T-cell (primary cell): ENCODE data around the gene LRP1. TPM values are rescaled to one million over a fixed set of nuclear protein-coding genes. Genes with fewer than 3 reads are reported as not detected.

Experiments used
- ATAC-seq, 4 experiments: fragments of 200-7000 bp in 3 of 4; fragments of 150-1000 bp in 1 of 4; cut with Tn5 transposase; replicated peaks in 1 of 4; 1 replicate in 3 of 4; 2 replicates in 1 of 4; pipeline ENCODE4 v1.10.0; 2021; ENCODE audit warnings: moderate library complexity in 3 of 4, mild to moderate bottlenecking in 2 of 4, moderate number of reproducible peaks in 1 of 4
- CTCF ChIA-PET, 2 donors: fragments of 300-600 bp; sonication (Branson Sonifier 250); formaldehyde crosslinking; loops; one replicate each; lab custom pipeline; 2022; ENCODE audit warnings: antibody characterized with exemption in 2 of 2; lab: Charles Lee
- POLR2A ChIA-PET, 2 donors: fragments of 300-600 bp; sonication (Branson Sonifier 250); formaldehyde crosslinking; loops; one replicate each; lab custom pipeline; 2022; ENCODE audit warnings: antibody characterized with exemption in 2 of 2; lab: Charles Lee
- DNase-seq, 35 experiments: peaks; one replicate each; pipeline versions ENCODE4 v3.0.0 to v3.0.0-alpha.2; 2013 to 2023
- H3K27ac ChIP-seq: one replicate; pipeline ENCODE4 v1.5.1; 2013; ENCODE audit warnings: low read length
- H3K27me3 ChIP-seq, 2 experiments: replicated peaks in 1 of 2; 1 replicate in 1 of 2; 2 replicates in 1 of 2; pipeline versions ENCODE4 v1.6.1 to v1.7.0; 2013; ENCODE audit warnings: low read length in 1 of 2, mixed read lengths in 1 of 2; ENCODE audit not compliant: control insufficient read depth in 2 of 2, insufficient read depth in 2 of 2; ENCODE audit errors: extremely low read depth in 1 of 2
- H3K36me3 ChIP-seq, 2 donors: 1 replicate in 1 of 2; 2 replicates in 1 of 2; pipeline versions ENCODE4 v1.6.1 to v1.7.0; 2013; ENCODE audit warnings: low read length in 1 of 2; ENCODE audit not compliant: control insufficient read depth in 2 of 2, insufficient read depth in 1 of 2; ENCODE audit errors: extremely low read depth in 1 of 2
- H3K4me1 ChIP-seq, 2 experiments: 1 replicate in 1 of 2; 2 replicates in 1 of 2; pipeline versions ENCODE4 v1.6.1 to v1.7.0; 2013; ENCODE audit warnings: low read length in 2 of 2, mixed read lengths in 1 of 2; ENCODE audit not compliant: insufficient read depth in 2 of 2, control insufficient read depth in 1 of 2; ENCODE audit errors: extremely low read depth in 1 of 2
- H3K4me3 ChIP-seq, 2 donors: 1 replicate in 1 of 2; 2 replicates in 1 of 2; pipeline versions ENCODE4 v1.5.1 to v1.7.0; 2013; ENCODE audit warnings: mild to moderate bottlenecking in 2 of 2, low read length in 1 of 2, moderate library complexity in 1 of 2; ENCODE audit not compliant: control insufficient read depth in 1 of 2; ENCODE audit errors: extremely low read depth in 1 of 2
- H3K9me3 ChIP-seq: 2 replicates; pipeline ENCODE4 v1.7.0; 2013
- H3K27ac Mint-ChIP-seq, 2 donors: one replicate each; pipeline ENCODE4 v1.8.0; 2020 to 2021; ENCODE audit warnings: mild to moderate bottlenecking in 2 of 2, mixed read lengths in 2 of 2
- H3K27me3 Mint-ChIP-seq, 2 donors: one replicate each; pipeline ENCODE4 v1.8.0; 2021 to 2022; ENCODE audit warnings: mixed read lengths in 2 of 2
- H3K36me3 Mint-ChIP-seq: one replicate; pipeline ENCODE4 v1.8.0; 2021; ENCODE audit warnings: mixed read lengths
- H3K4me1 Mint-ChIP-seq, 3 donors: one replicate each; pipeline ENCODE4 v1.8.0; 2020 to 2022; ENCODE audit warnings: mixed read lengths in 3 of 3, mild to moderate bottlenecking in 1 of 3
- H3K4me3 Mint-ChIP-seq, 3 donors: one replicate each; pipeline ENCODE4 v1.8.0; 2020 to 2022; ENCODE audit warnings: mild to moderate bottlenecking in 3 of 3, mixed read lengths in 3 of 3, moderate library complexity in 3 of 3
- H3K9me3 Mint-ChIP-seq, 3 donors: one replicate each; pipeline ENCODE4 v1.8.0; 2020 to 2022; ENCODE audit warnings: mixed read lengths in 3 of 3
- WGBS: methylation state at CpG from one replicate; pipeline ENCODE4 v1.1.5; 2013; ENCODE audit warnings: missing lambda C conversion rate; ENCODE audit not compliant: insufficient coverage; 5-methylcytosine and 5-hydroxymethylcytosine counted together
- total RNA-seq, 35 experiments: library from RNA in 6 of 35; stranded (reverse) in 6 of 35; fragments of 120-200 nt in 1 of 35; gene quantifications; one replicate each; pipeline versions ENCODE4 v1.2.1 to v1.2.4 and lab custom pipeline; 2013 to 2026

LRP1 gene
- total RNA-seq, 5 donors from 2014 or later (not counting 1 experiment from before 2014, with no cell fraction given), result 5.9 to 8.1 (median 7.7) TPM

DNA sequence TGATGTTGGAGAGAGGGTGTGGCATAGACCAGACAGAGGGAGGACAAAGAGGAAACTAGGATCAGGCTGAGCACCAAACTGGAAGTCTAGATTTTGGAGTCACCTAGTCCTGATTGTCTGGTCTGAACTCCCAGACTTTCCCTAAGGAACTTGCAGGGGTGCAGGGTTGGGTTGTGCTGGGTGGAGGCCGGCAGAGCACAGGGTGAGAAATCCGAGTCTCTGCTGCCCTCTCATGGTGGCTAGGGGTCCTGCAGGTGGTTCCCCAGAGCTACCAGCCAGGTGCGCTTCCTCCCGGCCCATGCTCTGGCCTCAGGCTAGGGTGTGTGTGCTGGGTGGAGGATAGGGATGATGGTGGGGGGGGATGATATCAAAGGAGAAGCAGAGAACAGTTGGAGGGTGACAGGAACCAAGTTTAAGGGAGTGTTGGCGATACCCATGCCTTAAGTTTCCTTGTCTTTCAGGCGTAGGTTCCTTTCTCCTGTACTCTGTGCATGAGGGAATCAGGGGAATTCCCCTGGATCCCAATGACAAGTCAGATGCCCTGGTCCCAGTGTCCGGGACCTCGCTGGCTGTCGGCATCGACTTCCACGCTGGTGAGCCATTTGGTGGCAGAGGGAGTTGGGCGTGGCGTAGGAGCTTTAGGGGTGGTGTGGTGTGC lies 54.8 kb downstream of the LRP1 start:
- no peak overlapping the region for H3K4me3 Mint-ChIP-seq
- no peaks in the 10 kb centered on the region for H3K36me3 ChIP-seq
- H3K4me1 Mint-ChIP-seq, result peaks cover 0 to 4% (median 2%) of the 10 kb centered on the region in 3 donors
- no peaks in the 10 kb centered on the region for H3K9me3 Mint-ChIP-seq
- peak; percentile 47 to 87 (median 74) for DNase-seq
- ATAC-seq, result peak; percentile 96 to 99 (median 98)
- no peak overlapping the region for H3K4me3 ChIP-seq
- 44% methylated on average over 6 of the region's 13 CpGs for WGBS
- H3K27me3 ChIP-seq, result peaks cover 0 to 3% of the 10 kb centered on the region in 2 experiments
- ChIA-PET POLR2A (no interaction called here), CTCF (interaction anchor here (0.7 to 2.7 kb wide), 9 partner anchors 28 to 152 kb away, joined by 3 to 25 read pairs (median 5); partner anchors contain the start of gene LRP1 (in 1 of the 2))
- H3K27me3 Mint-ChIP-seq, result no peaks in the 10 kb centered on the region
- H3K4me1 ChIP-seq, result peaks cover 0 to 6% of the 10 kb centered on the region in 2 experiments
- H3K9me3 ChIP-seq, result no peaks in the 10 kb centered on the region
- no peak overlapping the region for H3K27ac Mint-ChIP-seq
- no peaks in the 10 kb centered on the region for H3K36me3 Mint-ChIP-seq
- no peak overlapping the region for H3K27ac ChIP-seq

DNA sequence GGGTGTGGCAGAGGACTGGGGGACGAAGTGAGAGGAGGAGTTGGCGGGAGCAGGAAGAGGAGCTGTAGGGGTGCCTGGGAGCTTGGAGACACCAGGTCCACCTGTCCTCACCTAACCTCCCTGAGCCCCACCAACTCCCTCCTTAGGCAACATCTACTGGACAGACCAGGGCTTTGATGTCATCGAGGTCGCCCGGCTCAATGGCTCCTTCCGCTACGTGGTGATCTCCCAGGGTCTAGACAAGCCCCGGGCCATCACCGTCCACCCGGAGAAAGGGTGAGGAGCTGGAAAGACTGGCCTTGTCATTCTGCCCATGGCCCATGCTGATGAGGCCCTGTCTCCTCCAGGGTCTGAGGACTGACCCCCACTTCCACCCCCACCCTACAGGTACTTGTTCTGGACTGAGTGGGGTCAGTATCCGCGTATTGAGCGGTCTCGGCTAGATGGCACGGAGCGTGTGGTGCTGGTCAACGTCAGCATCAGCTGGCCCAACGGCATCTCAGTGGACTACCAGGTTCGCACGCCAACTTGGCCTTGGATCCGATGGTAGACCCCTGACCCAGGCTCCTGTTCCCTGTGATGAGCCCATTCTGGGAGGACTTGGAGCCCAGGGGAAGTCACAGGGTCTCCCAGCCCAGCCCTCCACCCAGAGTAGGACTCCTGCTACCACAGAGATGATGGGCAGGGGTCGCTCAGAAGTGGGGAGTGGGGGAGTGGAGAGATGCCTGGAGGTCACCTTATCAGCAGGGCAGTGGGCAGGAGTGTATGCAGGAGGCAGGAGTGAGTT lies 55.8 kb downstream of the LRP1 start:
- peaks cover 0 to 3% of the 10 kb centered on the region in 2 experiments for H3K27me3 ChIP-seq
- Mint-ChIP-seq H3K9me3 (no peaks in the 10 kb centered on the region), H3K27ac (no peak overlapping the region), H3K4me1 (peaks cover 0 to 4% (median 2%) of the 10 kb centered on the region in 3 donors), H3K27me3 (no peaks in the 10 kb centered on the region), H3K36me3 (no peaks in the 10 kb centered on the region), H3K4me3 (no peak overlapping the region)
- H3K9me3 ChIP-seq, result no peaks in the 10 kb centered on the region
- ATAC-seq, result no peak
- no peak overlapping the region for H3K4me3 ChIP-seq
- ChIA-PET CTCF (interaction anchor here in 1 of 2 donors (0.6 to 0.8 kb wide), 2 partner anchors 30 to 60 kb away, joined by 3 read pairs; no protein-coding TSS in a partner anchor), POLR2A (no interaction called here)
- peaks cover 0 to 6% of the 10 kb centered on the region in 2 experiments for H3K4me1 ChIP-seq
- no peak overlapping the region for H3K27ac ChIP-seq
- H3K36me3 ChIP-seq, result no peaks in the 10 kb centered on the region
- 92% methylated on average over 19 of the region's 22 CpGs for WGBS
- DNase-seq, result no peak

DNA sequence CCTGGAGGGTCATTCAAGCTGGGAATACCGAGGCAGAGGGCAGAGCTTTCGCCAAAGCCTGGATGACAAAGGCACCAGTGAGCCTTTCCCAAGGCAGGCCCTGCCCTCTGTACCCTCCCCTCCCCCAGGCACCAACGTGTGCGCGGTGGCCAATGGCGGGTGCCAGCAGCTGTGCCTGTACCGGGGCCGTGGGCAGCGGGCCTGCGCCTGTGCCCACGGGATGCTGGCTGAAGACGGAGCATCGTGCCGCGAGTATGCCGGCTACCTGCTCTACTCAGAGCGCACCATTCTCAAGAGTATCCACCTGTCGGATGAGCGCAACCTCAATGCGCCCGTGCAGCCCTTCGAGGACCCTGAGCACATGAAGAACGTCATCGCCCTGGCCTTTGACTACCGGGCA lies 57.1 kb downstream of the LRP1 start:
- H3K9me3 Mint-ChIP-seq, result no peaks in the 10 kb centered on the region
- no peaks in the 10 kb centered on the region for H3K36me3 Mint-ChIP-seq
- 86% methylated on average over 25 of the region's 25 CpGs for WGBS
- POLR2A ChIA-PET, result no interaction called here
- Histone ChIP-seq H3K4me1 (peaks cover 0 to 6% of the 10 kb centered on the region in 2 experiments), H3K4me3 (no peak overlapping the region), H3K27ac (no peak overlapping the region), H3K27me3 (peaks cover 0 to 3% of the 10 kb centered on the region in 2 experiments), H3K9me3 (no peaks in the 10 kb centered on the region), H3K36me3 (no peaks in the 10 kb centered on the region)
- CTCF ChIA-PET, result no interaction called here
- no peak overlapping the region for H3K27ac Mint-ChIP-seq
- DNase-seq (no peak), ATAC-seq (no peak)
- no peaks in the 10 kb centered on the region for H3K27me3 Mint-ChIP-seq
- H3K4me1 Mint-ChIP-seq, result peaks cover 0 to 4% (median 2%) of the 10 kb centered on the region in 3 donors
- no peak overlapping the region for H3K4me3 Mint-ChIP-seq

DNA sequence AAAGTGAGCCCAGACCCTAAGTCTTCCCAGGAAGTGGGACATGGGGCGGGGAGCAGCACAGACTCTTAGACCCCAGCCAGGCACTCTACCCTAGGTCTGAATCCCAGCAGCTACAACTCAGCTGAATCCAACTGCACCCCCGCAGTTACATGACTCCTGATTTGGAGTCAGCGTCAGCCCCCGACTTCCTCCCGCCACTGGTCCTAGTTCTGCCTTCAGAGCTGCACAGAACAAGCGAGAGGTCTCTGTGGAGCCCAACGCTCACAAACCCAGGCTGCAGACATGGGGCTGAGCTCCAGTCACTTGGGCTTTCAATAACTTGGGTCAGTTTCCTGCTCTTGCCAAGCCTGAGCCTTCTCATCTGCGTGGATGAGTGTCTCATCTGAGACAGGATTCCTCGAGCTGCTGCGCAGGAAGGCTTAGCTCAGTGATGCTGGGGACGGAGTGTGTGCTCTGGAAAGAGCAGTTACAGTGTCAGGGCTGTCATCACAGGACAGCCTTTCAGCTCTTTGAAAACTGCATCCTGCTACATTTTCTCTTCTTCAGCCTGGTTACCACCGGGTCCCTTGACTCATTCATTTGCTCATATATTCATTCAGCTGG lies 57.7 kb downstream of the LRP1 start:
- POLR2A ChIA-PET, result no interaction called here
- Mint-ChIP-seq H3K4me1 (peaks cover 0 to 4% (median 2%) of the 10 kb centered on the region in 3 donors), H3K9me3 (no peaks in the 10 kb centered on the region), H3K27me3 (no peaks in the 10 kb centered on the region), H3K27ac (no peak overlapping the region), H3K36me3 (no peaks in the 10 kb centered on the region), H3K4me3 (no peak overlapping the region)
- DNase-seq, result no peak
- Histone ChIP-seq H3K9me3 (no peaks in the 10 kb centered on the region), H3K4me1 (peaks cover 0 to 6% of the 10 kb centered on the region in 2 experiments), H3K27ac (no peak overlapping the region), H3K4me3 (no peak overlapping the region), H3K36me3 (no peaks in the 10 kb centered on the region), H3K27me3 (peaks cover 0 to 3% of the 10 kb centered on the region in 2 experiments)
- CTCF ChIA-PET, result no interaction called here
- ATAC-seq, result no peak
- WGBS, result 87% methylated on average over 12 of the region's 12 CpGs

DNA sequence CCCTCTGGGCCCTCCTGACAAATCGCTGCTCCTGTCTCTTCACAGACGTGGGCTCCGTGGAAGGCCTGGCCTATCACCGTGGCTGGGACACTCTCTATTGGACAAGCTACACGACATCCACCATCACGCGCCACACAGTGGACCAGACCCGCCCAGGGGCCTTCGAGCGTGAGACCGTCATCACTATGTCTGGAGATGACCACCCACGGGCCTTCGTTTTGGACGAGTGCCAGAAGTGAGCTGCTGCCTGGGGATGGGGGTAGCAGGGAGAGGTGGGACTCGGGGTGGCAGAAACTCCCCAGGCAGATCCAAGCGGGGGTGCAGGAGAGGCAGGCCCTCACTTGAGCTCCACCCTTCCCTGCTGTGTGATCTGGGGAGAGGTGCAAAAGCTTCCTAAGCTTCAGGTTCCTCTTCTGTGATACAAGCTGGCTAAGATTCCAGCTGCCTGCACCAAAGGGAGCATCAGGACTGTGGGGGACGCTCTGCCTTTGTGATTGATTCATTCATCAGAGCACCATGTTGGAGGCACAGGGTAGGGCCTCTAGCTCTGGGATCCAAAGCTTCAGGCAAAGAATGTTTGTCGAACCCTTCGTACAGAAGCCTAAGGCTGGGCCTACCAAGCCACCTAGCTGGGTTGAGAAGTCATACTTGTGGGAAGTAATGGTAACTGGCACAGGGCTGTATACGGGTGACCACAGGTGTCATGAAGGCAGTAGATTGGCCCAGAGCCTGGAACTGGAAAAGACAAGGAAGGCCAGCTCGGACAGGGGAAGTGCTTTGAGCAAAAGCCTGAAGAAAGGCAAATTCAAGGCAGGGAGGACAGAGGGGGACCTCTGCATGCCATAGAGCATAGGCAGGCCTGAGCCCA lies 59.2 kb downstream of the LRP1 start:
- 80% methylated on average over 17 of the region's 21 CpGs for WGBS
- Histone ChIP-seq H3K4me3 (no peak overlapping the region), H3K4me1 (peaks cover 0 to 6% of the 10 kb centered on the region in 2 experiments), H3K9me3 (no peaks in the 10 kb centered on the region), H3K27ac (no peak overlapping the region), H3K36me3 (no peaks in the 10 kb centered on the region), H3K27me3 (peaks cover 0 to 3% of the 10 kb centered on the region in 2 experiments)
- Mint-ChIP-seq H3K4me1 (peaks cover 0 to 4% (median 2%) of the 10 kb centered on the region in 3 donors), H3K27ac (no peak overlapping the region), H3K4me3 (no peak overlapping the region), H3K9me3 (no peaks in the 10 kb centered on the region), H3K27me3 (no peaks in the 10 kb centered on the region), H3K36me3 (no peaks in the 10 kb centered on the region)
- CTCF ChIA-PET, result interaction anchor here in 1 of 2 donors (1.9 kb wide), 1 partner anchor 63 kb away, joined by 6 read pairs; no protein-coding TSS in a partner anchor
- no peak for ATAC-seq
- POLR2A ChIA-PET, result no interaction called here
- DNase-seq, result no peak
